Memory B cell (primary cell): Measurements from ENCODE around the gene COX20.
"Not testable (repeated sequence)": the region's sequence is repeated elsewhere in the genome, so short reads cannot be mapped to it uniquely, and the experiment has no call there.

ENCODE experiments used
- ATAC-seq: fragments of 150-1000 bp; cut with Tn5 transposase; 2 replicates; pipeline ENCODE4 v1.10.0; 2021; ENCODE audit warnings: low read depth, mild to moderate bottlenecking, moderate library complexity
- DNase-seq, 2 donors: peaks; one replicate each; pipeline ENCODE4 v3.0.0; 2022; ENCODE audit warnings: low spot score in 2 of 2
- H3K27ac Mint-ChIP-seq: one replicate; pipeline ENCODE4 v1.8.0; 2022; ENCODE audit warnings: mild to moderate bottlenecking, moderate library complexity, mixed read lengths
- H3K27me3 Mint-ChIP-seq: one replicate; pipeline ENCODE4 v1.8.0; 2022; ENCODE audit warnings: mixed read lengths
- H3K36me3 Mint-ChIP-seq: one replicate; pipeline ENCODE4 v1.8.0; 2022; ENCODE audit warnings: mild to moderate bottlenecking, mixed read lengths
- H3K4me1 Mint-ChIP-seq: one replicate; pipeline ENCODE4 v1.8.0; 2022; ENCODE audit warnings: mixed read lengths
- H3K4me3 Mint-ChIP-seq: one replicate; pipeline ENCODE4 v1.8.0; 2022; ENCODE audit warnings: mild to moderate bottlenecking, moderate library complexity, mixed read lengths
- H3K9me3 Mint-ChIP-seq: one replicate; pipeline ENCODE4 v1.8.0; 2022; ENCODE audit warnings: mixed read lengths

The COX20 gene

DNA sequence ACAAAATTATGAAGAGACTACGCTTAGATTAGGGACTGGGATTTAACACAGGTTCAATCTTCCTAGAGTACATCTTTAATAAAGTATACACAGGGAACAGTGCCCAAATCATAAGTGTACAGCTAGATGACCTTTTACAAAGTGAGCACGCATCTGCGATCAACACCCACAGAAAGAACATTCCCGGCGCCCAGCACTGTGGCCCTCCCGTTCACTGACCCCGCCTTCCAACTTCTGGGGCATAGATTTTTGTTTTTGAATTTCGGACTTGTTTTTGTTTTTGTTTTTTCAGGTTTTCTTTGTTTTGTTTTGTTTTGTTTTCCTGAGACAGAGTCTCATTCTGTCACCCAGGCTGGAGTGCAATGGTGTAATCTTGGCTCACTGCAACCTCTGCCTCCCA is 30.6 kb upstream of the COX20 start:
- ATAC-seq (no peak), DNase-seq (no peak)
- no peak overlapping the region for H3K27ac Mint-ChIP-seq
- H3K27me3 Mint-ChIP-seq = peaks cover 1% of the 10 kb centered on the region
- peaks cover 5% of the 10 kb centered on the region for H3K4me1 Mint-ChIP-seq
- H3K9me3 Mint-ChIP-seq = no peaks in the 10 kb centered on the region
- no peak overlapping the region for H3K4me3 Mint-ChIP-seq
- no peaks in the 10 kb centered on the region for H3K36me3 Mint-ChIP-seq

DNA sequence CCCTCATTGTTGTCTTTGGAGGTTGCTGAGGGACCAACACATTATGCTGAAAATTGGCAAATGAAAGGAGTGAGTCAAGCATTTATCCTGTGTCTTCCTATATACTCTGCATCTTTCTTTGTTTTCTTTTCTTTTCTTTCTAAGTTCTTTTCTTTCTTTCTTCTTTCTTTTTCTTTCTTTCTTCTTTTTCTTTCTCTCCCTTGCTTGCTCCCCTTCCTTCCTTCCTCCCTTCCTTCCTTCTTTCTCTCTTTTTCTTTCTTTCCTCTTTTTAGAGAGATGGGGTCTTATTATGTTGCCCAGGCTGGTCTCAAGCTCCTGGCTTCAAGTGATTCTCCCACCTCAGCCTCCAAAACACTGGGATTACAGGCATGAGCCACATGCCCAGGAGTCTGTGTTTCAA is 28.3 kb upstream of the COX20 start:
- H3K27ac Mint-ChIP-seq = no peak overlapping the region
- ATAC-seq = no peak
- no peak overlapping the region for H3K4me3 Mint-ChIP-seq
- no peaks in the 10 kb centered on the region for H3K36me3 Mint-ChIP-seq
- no peaks in the 10 kb centered on the region for H3K9me3 Mint-ChIP-seq
- H3K4me1 Mint-ChIP-seq = no peaks in the 10 kb centered on the region
- H3K27me3 Mint-ChIP-seq = peaks cover 1% of the 10 kb centered on the region
- no peak for DNase-seq

DNA sequence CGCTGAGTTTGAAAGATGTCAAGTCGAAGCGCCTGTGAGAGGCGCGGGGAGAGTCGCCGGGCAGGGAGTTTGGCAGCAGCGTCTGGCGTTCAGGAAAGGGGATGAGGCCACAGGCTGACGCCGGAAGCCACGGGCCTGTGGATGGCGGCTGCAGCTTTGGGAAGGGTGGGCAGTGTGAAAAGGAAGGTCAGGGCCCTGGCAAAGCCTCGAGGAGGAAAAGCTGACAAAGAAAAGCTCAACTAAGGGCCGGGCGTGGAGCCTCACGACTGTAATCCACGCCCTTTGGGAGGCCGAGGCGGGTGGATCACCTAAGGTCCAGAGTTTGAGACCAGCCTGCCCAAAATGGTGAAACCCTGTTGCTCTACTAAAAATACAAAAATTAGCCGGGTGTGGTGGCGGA is 25.2 kb upstream of the COX20 start:
- Mint-ChIP-seq H3K27ac (peak overlapping the region; percentile 28), H3K4me3 (no peak overlapping the region), H3K4me1 (peaks cover 9% of the 10 kb centered on the region), H3K9me3 (no peaks in the 10 kb centered on the region), H3K36me3 (no peaks in the 10 kb centered on the region), H3K27me3 (no peaks in the 10 kb centered on the region)
- ATAC-seq = no peak
- no peak for DNase-seq

DNA sequence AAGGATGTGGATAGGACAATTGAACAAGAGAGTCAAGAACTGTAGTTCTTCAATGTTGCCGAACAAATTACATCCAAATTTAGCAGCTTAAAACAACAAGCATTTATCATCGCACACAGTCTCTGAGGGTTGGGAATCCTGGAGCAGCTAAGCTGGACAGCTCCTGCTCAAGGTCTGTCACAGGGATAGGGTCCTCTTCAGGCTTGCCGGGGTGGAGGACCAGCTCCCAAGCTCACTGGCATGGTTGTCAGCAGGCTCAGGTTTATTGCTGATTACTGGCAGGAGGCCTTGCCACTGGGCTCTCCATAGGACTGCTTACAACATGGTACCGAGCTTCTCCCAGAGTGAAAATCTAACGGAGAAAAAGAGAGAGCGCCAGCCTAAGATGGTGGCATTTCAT is 22.1 kb upstream of the COX20 start:
- H3K4me3 Mint-ChIP-seq = no peak overlapping the region
- H3K36me3 Mint-ChIP-seq = no peaks in the 10 kb centered on the region
- no peaks in the 10 kb centered on the region for H3K9me3 Mint-ChIP-seq
- peaks cover 22% of the 10 kb centered on the region for H3K4me1 Mint-ChIP-seq
- H3K27me3 Mint-ChIP-seq = no peaks in the 10 kb centered on the region
- no peak for ATAC-seq
- no peak for DNase-seq
- H3K27ac Mint-ChIP-seq = no peak overlapping the region

DNA sequence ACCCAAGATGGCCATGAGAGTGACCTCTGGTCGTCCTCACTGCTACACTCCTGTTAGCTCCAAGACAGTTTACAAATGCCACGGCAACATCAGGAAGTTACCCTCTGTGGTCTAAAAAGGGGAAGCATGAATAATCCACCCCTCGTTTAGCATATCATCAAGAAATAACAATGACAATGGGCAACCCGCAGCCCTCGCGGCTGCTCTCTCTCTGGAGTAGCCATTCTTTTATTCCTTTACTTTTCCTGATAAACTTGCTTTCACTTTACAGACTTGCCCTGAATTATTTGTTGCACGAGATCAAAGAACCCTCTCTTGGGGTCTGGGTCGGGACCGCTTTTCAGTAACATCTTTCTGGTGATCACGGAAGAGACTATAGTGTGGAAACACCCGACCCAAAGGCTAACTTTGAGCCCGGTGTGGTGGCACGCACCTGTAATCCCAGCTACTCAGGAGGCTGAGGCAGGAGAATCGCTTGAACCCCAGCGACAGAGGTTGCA is 19.8 kb upstream of the COX20 start:
- peak overlapping the region; percentile 87 for H3K4me3 Mint-ChIP-seq
- H3K27me3 Mint-ChIP-seq = no peaks in the 10 kb centered on the region
- peak; percentile 37 to 44 for DNase-seq
- H3K4me1 Mint-ChIP-seq = peaks cover 22% of the 10 kb centered on the region
- peak; percentile 76 for ATAC-seq
- H3K9me3 Mint-ChIP-seq = no peaks in the 10 kb centered on the region
- H3K36me3 Mint-ChIP-seq = no peaks in the 10 kb centered on the region
- H3K27ac Mint-ChIP-seq = peak overlapping the region; percentile 74

DNA sequence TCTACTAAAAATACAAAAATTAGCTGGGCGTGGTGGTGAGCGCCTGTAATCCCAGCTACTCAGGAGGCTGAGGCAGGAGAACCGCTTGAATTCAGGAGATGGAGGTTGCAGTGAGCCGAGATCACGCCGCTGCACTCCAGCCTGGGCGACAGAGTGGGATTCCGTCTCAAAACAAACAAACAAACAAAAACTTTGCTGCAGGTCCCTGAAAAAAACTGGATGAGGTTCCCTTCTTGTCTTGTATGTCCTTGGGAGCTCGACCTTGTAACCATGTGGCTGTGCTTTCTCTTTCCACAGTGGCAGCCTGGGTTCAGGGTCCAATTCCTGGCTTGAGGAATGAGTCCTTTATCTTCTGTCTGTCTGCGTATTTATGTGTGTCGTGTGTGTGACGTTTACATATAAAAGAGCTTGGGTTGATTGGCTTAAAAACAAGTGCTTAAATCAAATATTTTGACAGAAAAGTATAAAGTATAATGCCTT is 18.0 kb upstream of the COX20 start:
- no peaks in the 10 kb centered on the region for H3K36me3 Mint-ChIP-seq
- H3K4me1 Mint-ChIP-seq = peaks cover 22% of the 10 kb centered on the region
- no peak for ATAC-seq
- no peaks in the 10 kb centered on the region for H3K9me3 Mint-ChIP-seq
- H3K4me3 Mint-ChIP-seq = no peak overlapping the region
- peak overlapping the region; percentile 35 for H3K27ac Mint-ChIP-seq
- H3K27me3 Mint-ChIP-seq = no peaks in the 10 kb centered on the region
- DNase-seq = no peak

DNA sequence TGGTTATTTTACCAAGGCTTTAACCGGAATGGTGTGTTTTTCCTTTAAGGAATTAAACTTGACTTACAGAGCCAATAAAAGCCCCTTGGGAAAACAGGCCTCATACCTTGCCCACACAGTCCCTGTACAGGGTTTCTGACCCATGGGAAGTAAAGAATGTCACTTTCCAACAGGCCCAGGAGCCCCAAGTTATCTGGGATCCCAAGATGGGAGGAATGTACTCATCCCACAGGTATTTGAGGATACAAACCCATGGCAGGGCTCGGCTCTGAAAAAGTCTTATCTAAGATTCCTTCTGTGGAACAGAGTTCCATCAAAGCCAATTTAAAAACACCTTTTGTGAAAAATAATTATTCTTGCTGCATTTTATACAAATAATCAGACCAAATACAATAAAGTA is 15.3 kb upstream of the COX20 start:
- Mint-ChIP-seq H3K4me3 (no peak overlapping the region), H3K27me3 (no peaks in the 10 kb centered on the region), H3K9me3 (no peaks in the 10 kb centered on the region), H3K36me3 (no peaks in the 10 kb centered on the region), H3K4me1 (peaks cover 13% of the 10 kb centered on the region), H3K27ac (no peak overlapping the region)
- ATAC-seq (no peak), DNase-seq (no peak)

DNA sequence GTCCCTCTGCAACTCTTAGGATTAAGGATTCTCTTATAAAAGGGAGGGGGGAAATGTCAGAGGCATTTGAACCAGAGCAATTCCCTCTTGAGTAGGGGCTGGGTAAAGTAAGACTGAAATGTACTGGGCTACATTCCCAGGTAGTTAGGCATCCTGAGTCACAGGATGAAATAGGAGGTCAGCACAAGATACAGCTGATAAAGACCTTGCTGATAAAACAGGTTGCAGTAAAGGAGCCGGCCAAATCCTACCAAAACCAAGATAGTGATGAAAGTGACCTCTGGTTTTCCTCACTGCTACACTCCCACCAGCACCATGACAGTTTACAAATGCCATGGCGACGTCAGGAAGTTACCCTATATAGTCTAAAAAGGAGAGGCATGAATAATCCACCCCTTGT is 14.3 kb upstream of the COX20 start:
- no peak overlapping the region for H3K27ac Mint-ChIP-seq
- no peak for DNase-seq
- no peaks in the 10 kb centered on the region for H3K27me3 Mint-ChIP-seq

DNA sequence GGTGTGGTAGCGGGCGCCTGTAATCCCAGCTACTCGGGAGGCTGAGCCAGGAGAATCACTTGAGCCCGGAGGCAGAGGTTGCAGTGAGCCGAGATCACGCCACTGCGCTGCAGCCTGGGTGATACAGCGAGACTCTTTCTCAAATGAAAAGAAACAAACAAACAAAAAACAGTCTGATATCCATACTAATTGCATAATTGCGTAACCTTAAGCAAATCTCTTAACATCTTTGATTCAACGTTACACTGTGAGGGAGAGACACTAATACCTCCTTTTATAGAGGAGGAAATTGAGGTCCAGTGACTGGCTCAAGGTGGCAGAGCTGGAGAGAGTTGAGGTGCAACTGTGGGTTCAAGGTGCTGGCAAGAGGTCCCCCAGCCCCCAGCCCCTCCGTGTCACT is 12.6 kb upstream of the COX20 start:
- Mint-ChIP-seq H3K4me1 (no peaks in the 10 kb centered on the region), H3K36me3 (no peaks in the 10 kb centered on the region), H3K27ac (no peak overlapping the region), H3K9me3 (no peaks in the 10 kb centered on the region), H3K4me3 (no peak overlapping the region), H3K27me3 (no peaks in the 10 kb centered on the region)
- ATAC-seq (no peak), DNase-seq (no peak)

More for the DNA sequence above, 14.3 kb upstream of the COX20 start:
- H3K36me3 Mint-ChIP-seq = no peaks in the 10 kb centered on the region
- H3K9me3 Mint-ChIP-seq = no peaks in the 10 kb centered on the region
- no peak overlapping the region for H3K4me3 Mint-ChIP-seq
- ATAC-seq = no peak
- peaks cover 5% of the 10 kb centered on the region for H3K4me1 Mint-ChIP-seq

DNA sequence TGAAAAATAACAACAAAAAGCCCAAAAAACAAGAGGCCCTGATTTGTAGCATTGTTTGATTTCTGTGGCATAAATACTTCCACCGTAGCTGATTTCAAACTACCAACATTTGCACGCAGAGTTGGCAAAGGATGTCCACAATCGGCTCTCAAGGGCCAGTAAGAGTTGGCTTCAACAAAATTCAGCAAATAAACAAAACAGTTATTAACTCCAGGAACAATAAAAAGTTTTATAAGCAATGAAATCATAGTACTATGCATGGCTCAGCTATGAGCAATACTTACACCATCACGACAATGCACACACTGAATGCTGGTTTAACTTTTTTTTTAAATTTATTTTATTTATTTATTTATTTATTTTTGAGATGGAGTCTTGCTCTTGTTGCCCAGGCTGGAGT is 8.7 kb upstream of the COX20 start:
- H3K27me3 Mint-ChIP-seq = no peaks in the 10 kb centered on the region
- no peak overlapping the region for H3K4me3 Mint-ChIP-seq
- no peak overlapping the region for H3K27ac Mint-ChIP-seq
- H3K9me3 Mint-ChIP-seq = peaks cover 2% of the 10 kb centered on the region
- no peaks in the 10 kb centered on the region for H3K36me3 Mint-ChIP-seq
- no peak for ATAC-seq
- peaks cover 3% of the 10 kb centered on the region for H3K4me1 Mint-ChIP-seq
- no peak for DNase-seq

DNA sequence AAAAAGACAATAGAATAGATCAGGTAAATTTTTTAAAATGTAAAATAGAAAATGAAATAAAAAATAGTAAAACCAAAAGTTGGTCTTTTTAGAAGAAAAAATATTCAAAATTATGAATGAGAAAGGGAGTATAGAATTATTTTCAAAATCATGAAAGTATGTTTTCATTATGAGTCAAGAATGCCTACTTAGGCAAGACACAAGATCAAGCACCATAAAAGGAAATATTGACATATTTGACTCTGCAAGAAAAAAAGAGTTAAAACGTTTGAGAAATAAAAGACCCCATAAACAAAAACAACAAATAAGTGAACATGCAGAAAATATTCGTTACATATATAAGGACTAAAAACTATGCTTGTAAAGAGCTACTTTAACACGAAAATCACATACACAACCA is 4.8 kb upstream of the COX20 start:
- Mint-ChIP-seq H3K4me3 (no peak overlapping the region), H3K9me3 (peaks cover 2% of the 10 kb centered on the region), H3K36me3 (no peaks in the 10 kb centered on the region), H3K27me3 (no peaks in the 10 kb centered on the region), H3K27ac (no peak overlapping the region), H3K4me1 (peaks cover 5% of the 10 kb centered on the region)
- no peak for DNase-seq
- ATAC-seq = no peak

DNA sequence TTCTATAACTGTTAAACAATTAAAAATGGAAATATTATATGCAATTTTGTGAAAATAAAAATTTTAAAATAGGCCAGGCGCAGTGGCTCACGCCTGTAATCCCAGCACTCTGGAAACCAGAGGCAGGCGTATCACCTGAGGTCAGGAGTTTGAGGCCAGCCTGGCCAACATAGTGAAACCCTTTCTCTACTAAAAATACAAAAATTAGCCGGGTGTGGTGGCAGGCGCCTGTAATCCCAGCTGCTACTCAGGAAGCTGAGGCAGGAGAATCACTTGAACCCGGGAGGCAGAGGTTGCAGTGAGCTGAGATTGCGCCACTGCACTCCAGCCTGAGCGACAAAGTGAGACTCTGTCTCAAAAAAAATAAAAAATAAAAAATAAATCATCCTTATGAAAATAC is 2.2 kb upstream of the COX20 start:
- H3K27ac Mint-ChIP-seq = peak overlapping the region; percentile 98
- H3K9me3 Mint-ChIP-seq, H3K36me3 Mint-ChIP-seq, ATAC-seq, H3K27me3 Mint-ChIP-seq, DNase-seq, H3K4me3 Mint-ChIP-seq: not testable (repeated sequence)
- peaks cover 20% of the 10 kb centered on the region for H3K4me1 Mint-ChIP-seq

DNA sequence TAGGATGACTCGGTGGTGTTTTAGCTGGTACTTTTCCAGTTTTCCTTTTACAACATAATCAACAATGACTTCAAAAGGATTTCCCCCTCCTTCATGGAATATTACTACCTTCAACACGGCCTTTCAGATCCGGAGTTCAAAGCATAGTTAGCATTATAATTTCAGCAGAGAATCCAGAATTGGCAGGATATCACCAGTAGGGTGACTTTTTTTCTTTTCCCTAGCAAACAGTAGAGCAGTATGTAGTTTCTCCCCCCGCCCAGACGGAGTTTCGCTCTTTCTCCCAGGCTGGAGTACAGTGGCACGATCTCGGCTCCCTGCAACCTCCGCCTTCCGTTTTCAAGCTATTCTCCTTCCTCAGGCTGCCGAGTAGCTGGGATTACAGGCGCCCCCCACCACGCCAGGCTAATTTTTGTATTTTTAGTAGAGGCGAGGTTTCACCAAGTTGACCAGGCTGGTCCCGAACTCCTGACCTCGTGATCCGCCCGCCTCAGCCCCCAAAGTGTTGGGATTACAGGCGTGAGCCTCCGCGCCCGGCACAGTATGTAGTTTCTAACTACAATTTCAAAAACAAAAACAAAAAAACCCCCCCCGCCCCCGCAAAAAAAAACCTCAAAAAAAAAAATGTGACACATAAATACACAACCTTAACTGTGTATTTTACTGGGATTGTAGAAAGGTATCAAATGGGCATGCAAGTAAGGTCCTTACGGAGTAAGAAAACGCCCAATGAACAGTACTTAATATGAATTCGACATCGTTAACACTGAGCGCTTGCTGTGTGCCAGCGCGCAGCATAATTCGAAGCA is 1.5 kb upstream of the COX20 start:
- DNase-seq (peak; percentile 28 to 41), ATAC-seq (peak; percentile 19)
- Mint-ChIP-seq H3K4me3 (peak overlapping the region; percentile 92), H3K27me3 (no peaks in the 10 kb centered on the region), H3K4me1 (peaks cover 25% of the 10 kb centered on the region), H3K27ac (peak overlapping the region; percentile 98), H3K9me3 (peaks cover 3% of the 10 kb centered on the region), H3K36me3 (peaks cover 10% of the 10 kb centered on the region)

DNA sequence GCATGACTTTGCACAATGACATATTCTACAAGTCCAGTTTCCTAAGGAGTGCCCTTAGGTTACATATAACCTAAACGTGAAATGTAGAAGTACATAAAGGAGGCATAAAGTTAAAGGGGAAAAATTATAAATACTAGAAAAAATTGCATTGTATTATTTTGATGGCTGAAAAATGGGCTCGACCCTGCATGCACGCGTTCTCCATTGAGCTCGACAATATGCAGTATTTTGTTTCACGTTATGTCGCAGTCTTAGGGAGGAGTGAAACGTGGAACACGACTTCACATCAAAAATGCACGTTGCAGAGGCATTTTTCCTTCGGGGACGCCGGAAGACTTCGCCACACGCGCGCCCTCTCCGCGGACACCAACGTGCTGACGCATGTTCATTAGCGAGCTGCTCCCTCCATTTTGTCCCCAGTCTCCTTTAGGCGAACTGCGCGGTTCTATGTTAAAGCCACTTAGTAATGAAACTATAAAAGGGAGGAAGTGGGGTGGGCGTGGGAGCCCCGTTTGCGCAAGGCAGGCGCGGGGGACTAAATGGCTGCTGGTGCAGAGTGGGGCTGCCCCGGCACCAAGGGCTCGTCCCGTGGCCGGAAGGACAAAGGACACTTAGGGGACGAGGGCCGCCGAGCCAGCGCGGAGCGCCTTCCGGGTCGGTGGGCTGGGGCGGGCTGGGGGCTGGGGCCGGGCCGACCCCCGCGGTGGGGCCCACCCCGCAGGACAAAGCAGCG is 749 bp upstream of the COX20 start:
- Mint-ChIP-seq H3K9me3 (peaks cover 3% of the 10 kb centered on the region), H3K4me1 (peaks cover 26% of the 10 kb centered on the region), H3K4me3 (peak overlapping the region; percentile 92), H3K27ac (peak overlapping the region; percentile 98), H3K36me3 (peaks cover 12% of the 10 kb centered on the region), H3K27me3 (no peaks in the 10 kb centered on the region)
- DNase-seq (peak; percentile 32 to 89), ATAC-seq (peak; percentile 75)
